Activated CD4-positive, CD25-positive, alpha-beta regulatory T cell (primary cell): ENCODE results near the gene SCYL3.
"Not testable (repeated sequence)": the region's sequence is repeated elsewhere in the genome, so short reads cannot be mapped to it uniquely, and the experiment has no call there.

Experiments
- DNase-seq, 4 experiments: peaks; one replicate each; lab custom pipeline; 2025; lab: John Stamatoyannopoulos, UW

SCYL3 gene

GRCh38 chr1:169893645-169894423 lies at the start of gene SCYL3:
Gene SCYL3 (minus strand): TSS chr1:169893896. CDS start chr1:169888840, 5,056 bp downstream.
- DNase-seq = peak; percentile 65 to 89 (median 86)

GRCh38 chr1:169941982-169942830 lies 48.5 kb upstream of the SCYL3 start:
- DNase-seq = no peak

- DNase-seq = no peak
Observed at GRCh38 chr1:169933984-169934725, 40.5 kb upstream of the SCYL3 start.

GRCh38 chr1:169931795-169932231 lies 38.1 kb upstream of the SCYL3 start:
- no peak for DNase-seq

- no peak for DNase-seq
Observed at GRCh38 chr1:169929210-169929526, 35.5 kb upstream of the SCYL3 start.

- DNase-seq = no peak
Observed at GRCh38 chr1:169928438-169929209, 34.9 kb upstream of the SCYL3 start.

GRCh38 chr1:169925505-169926482 lies 32.1 kb upstream of the SCYL3 start:
- no peak for DNase-seq

- DNase-seq = no peak
Observed at GRCh38 chr1:169924829-169925228, 31.1 kb upstream of the SCYL3 start.

GRCh38 chr1:169924063-169924462 lies 30.4 kb upstream of the SCYL3 start:
- DNase-seq = no peak

- no peak for DNase-seq
Observed at GRCh38 chr1:169921080-169921479, 27.4 kb upstream of the SCYL3 start.

- DNase-seq = no peak
Observed at GRCh38 chr1:169918927-169919326, 25.2 kb upstream of the SCYL3 start.

- not testable (repeated sequence) for DNase-seq
Observed at GRCh38 chr1:169918220-169918619, 24.5 kb upstream of the SCYL3 start.

- DNase-seq = no peak
Observed at GRCh38 chr1:169915150-169915549, 21.5 kb upstream of the SCYL3 start.

GRCh38 chr1:169914531-169914930 lies 20.8 kb upstream of the SCYL3 start:
- no peak for DNase-seq

GRCh38 chr1:169909499-169909898 lies 15.8 kb upstream of the SCYL3 start:
- no peak for DNase-seq

- no peak for DNase-seq
Observed at GRCh38 chr1:169906938-169907337, 13.2 kb upstream of the SCYL3 start.

- no peak for DNase-seq
Observed at GRCh38 chr1:169904834-169905233, 11.1 kb upstream of the SCYL3 start.

- no peak for DNase-seq
Observed at GRCh38 chr1:169902751-169903150, 9.1 kb upstream of the SCYL3 start.

- no peak for DNase-seq
Observed at GRCh38 chr1:169901115-169901514, 7.4 kb upstream of the SCYL3 start.

- no peak for DNase-seq
Observed at GRCh38 chr1:169900571-169900970, 6.9 kb upstream of the SCYL3 start.
